ENCODE data around the gene PRKAR1B. TPM values are rescaled to one million over a fixed set of nuclear protein-coding genes. Genes with fewer than 3 reads are reported as not detected.

PRKAR1B gene
- total RNA-seq, 1 donor from 2014 or later: 14.7 TPM

GRCh38 chr7:550881-551614 lies 176.0 kb downstream of the PRKAR1B start:
- H3K4me2 ChIP-seq (ENCODE audit: low read length): no peak overlapping the region
- H3K9ac ChIP-seq (ENCODE audit: low read length): no peak overlapping the region
- H3K4me1 ChIP-seq (ENCODE audit: insufficient read depth, low read length): no peaks in the 10 kb centered on the region
- no peaks in the 10 kb centered on the region for H4K20me1 ChIP-seq (ENCODE audit: insufficient read depth, low read length)
- H3K27ac ChIP-seq (ENCODE audit: low read depth, low read length): no peak overlapping the region
- Mint-ChIP-seq H3K4me1 (ENCODE audit: low read depth, unreplicated experiment) (no peaks in the 10 kb centered on the region), H3K36me3 (ENCODE audit: low read depth, unreplicated experiment) (no peaks in the 10 kb centered on the region), H3K9me3 (ENCODE audit: unreplicated experiment) (no peaks in the 10 kb centered on the region), H3K27me3 (ENCODE audit: low read depth, unreplicated experiment) (no peaks in the 10 kb centered on the region), H3K4me3 (ENCODE audit: unreplicated experiment) (no peak overlapping the region), H3K27ac (ENCODE audit: unreplicated experiment) (no peak overlapping the region)
- H2AFZ ChIP-seq (ENCODE audit: low read depth, low read length): no peak overlapping the region
- H3K27me3 ChIP-seq (ENCODE audit: insufficient read depth, low read length): no peaks in the 10 kb centered on the region
- H3K4me3 ChIP-seq (ENCODE audit: insufficient read depth, low read depth, low read length): no peak overlapping the region
- TF ChIP-seq CTCF (IDR thresholded peaks at IDR 0.05; ENCODE audit: insufficient read depth, low read depth, low read length): no peak
- no peak for TF ChIP-seq EZH2 (IDR thresholded peaks at IDR 0.05; ENCODE audit: insufficient read depth, low read length)
- no peak for DNase-seq (ENCODE audit: low read depth)
- H3K79me2 ChIP-seq (ENCODE audit: insufficient read depth, low read length): no peaks in the 10 kb centered on the region
- no peaks in the 10 kb centered on the region for H3K36me3 ChIP-seq (ENCODE audit: insufficient read depth, low read length)
- no peaks in the 10 kb centered on the region for H3K9me3 ChIP-seq (ENCODE audit: insufficient read depth, low read depth, low read length)
- FAIRE-seq: no peak

DNA sequence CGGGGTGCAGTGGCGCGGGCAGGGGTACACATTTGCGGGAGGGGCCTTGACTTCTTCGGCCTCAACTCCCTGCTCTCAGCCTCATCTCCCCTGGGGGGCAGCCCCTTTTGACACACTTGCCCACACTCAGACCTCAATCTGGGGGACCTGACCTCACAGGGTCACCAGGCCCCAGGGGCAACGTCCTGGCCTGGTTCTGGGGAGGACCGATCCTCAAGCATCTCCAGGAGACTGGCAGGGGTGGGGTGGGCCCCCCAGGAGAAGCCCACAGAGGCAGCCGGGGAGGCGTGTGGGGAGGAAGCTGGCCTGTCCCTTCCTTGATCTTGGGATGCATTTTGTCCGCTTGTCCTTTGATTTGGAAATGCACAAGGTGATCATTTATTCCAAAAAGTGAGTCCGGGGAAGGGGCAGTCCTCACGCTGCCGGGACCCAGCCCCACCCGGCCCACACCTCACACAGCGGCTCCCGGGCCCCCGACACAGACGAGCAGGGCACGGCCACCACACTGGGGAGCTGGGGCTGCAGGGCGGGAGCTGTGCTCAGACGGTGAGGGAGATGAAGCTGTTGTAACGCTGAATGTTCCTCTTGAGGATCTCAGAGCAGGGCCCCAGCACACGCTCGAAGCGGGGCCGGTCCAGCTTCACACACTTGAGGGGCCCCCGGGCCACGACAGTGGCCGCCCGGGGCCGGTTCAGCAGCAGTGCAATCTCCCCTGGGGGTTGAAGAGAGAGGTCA lies 177.0 kb downstream of the PRKAR1B start:
- no peak for FAIRE-seq
- H3K4me1 Mint-ChIP-seq (ENCODE audit: low read depth, unreplicated experiment): no peaks in the 10 kb centered on the region

More for the DNA sequence above, 177.0 kb downstream of the PRKAR1B start:
- no peak overlapping the region for H3K4me3 ChIP-seq (ENCODE audit: insufficient read depth, low read depth, low read length)
- no peak overlapping the region for H3K27ac ChIP-seq (ENCODE audit: low read depth, low read length)
- H3K27me3 ChIP-seq (ENCODE audit: insufficient read depth, low read length): no peaks in the 10 kb centered on the region
- H3K27me3 Mint-ChIP-seq (ENCODE audit: low read depth, unreplicated experiment): no peaks in the 10 kb centered on the region
- no peaks in the 10 kb centered on the region for H3K36me3 ChIP-seq (ENCODE audit: insufficient read depth, low read length)
- H3K9me3 Mint-ChIP-seq (ENCODE audit: unreplicated experiment): peaks cover 3% of the 10 kb centered on the region
- TF ChIP-seq EZH2 (IDR thresholded peaks at IDR 0.05; ENCODE audit: insufficient read depth, low read length) (no peak), CTCF (IDR thresholded peaks at IDR 0.05; ENCODE audit: insufficient read depth, low read depth, low read length) (no peak)
- no peaks in the 10 kb centered on the region for H3K9me3 ChIP-seq (ENCODE audit: insufficient read depth, low read depth, low read length)
- H3K4me2 ChIP-seq (ENCODE audit: low read length): no peak overlapping the region
- no peak for DNase-seq (ENCODE audit: low read depth)
- no peak overlapping the region for H3K27ac Mint-ChIP-seq (ENCODE audit: unreplicated experiment)
- no peak overlapping the region for H2AFZ ChIP-seq (ENCODE audit: low read depth, low read length)
- H3K79me2 ChIP-seq (ENCODE audit: insufficient read depth, low read length): no peaks in the 10 kb centered on the region
- H3K4me3 Mint-ChIP-seq (ENCODE audit: unreplicated experiment): no peak overlapping the region
- no peaks in the 10 kb centered on the region for H4K20me1 ChIP-seq (ENCODE audit: insufficient read depth, low read length)
- H3K36me3 Mint-ChIP-seq (ENCODE audit: low read depth, unreplicated experiment): no peaks in the 10 kb centered on the region
- H3K4me1 ChIP-seq (ENCODE audit: insufficient read depth, low read length): no peaks in the 10 kb centered on the region
- H3K9ac ChIP-seq (ENCODE audit: low read length): no peak overlapping the region

Data from astrocyte (in vitro differentiated cells and primary cell).